Left ventricle myocardium inferior (tissue), 1 donor: ENCODE results near the gene FRAS1. TPM values are rescaled to one million over a fixed set of nuclear protein-coding genes. Genes with fewer than 3 reads are reported as not detected.

Source experiments
- DNase-seq: peaks from one replicate; pipeline ENCODE4 v3.0.0-alpha.2; 2020
- H3K27ac ChIP-seq: fragments of 200-600 bp; replicated peaks from 2 replicates; pipeline ENCODE4 v1.8.0; 2021
- H3K27me3 ChIP-seq: fragments of 200-600 bp; 2 replicates; pipeline ENCODE4 v1.8.0; 2021; ENCODE audit warnings: low read depth
- H3K36me3 ChIP-seq: fragments of 200-600 bp; 2 replicates; pipeline ENCODE4 v1.8.0; 2021
- H3K4me1 ChIP-seq: fragments of 200-600 bp; 2 replicates; pipeline ENCODE4 v1.8.0; 2021
- H3K4me3 ChIP-seq: fragments of 200-600 bp; 2 replicates; pipeline ENCODE4 v1.8.0; 2021; ENCODE audit warnings: mild to moderate bottlenecking, moderate library complexity
- H3K9me3 ChIP-seq: fragments of 200-600 bp; replicated peaks from 2 replicates; pipeline ENCODE4 v1.8.0; 2021
- CTCF ChIP-seq: fragments of 200-600 bp; IDR thresholded peaks from 2 replicates; pipeline ENCODE4 v1.8.0; 2021; ENCODE audit warnings: antibody characterized with exemption, mild to moderate bottlenecking, borderline replicate concordance
- intact Hi-C: fragments of 100-400 bp; cut with micrococcal nuclease; formaldehyde crosslinking; loops from one replicate; pipeline ENCODE4 v1.11.0; 2022
- total RNA-seq: library from RNA; stranded (reverse); fragmentation: NEBNext Ultra II Directional; extraction: Animal tissue kit (Norgen Biotek cat#: 25700); gene quantifications from one replicate; pipeline ENCODE4 v1.2.1, GENCODE V29; 2021
- donor health status: DM: no; HTN: yes; CAD: no; lungs with severe emphysema.

FRAS1 gene
- total RNA-seq, 1 donor from 2014 or later = 1.4 TPM

- Histone ChIP-seq H3K4me3 (no peak overlapping the region), H3K27me3 (no peaks in the 10 kb centered on the region), H3K9me3 (no peaks in the 10 kb centered on the region), H3K4me1 (peaks cover 19% of the 10 kb centered on the region), H3K36me3 (no peaks in the 10 kb centered on the region), H3K27ac (no peak overlapping the region)
- no peak for DNase-seq
- intact Hi-C loops = no loop called here
- TF ChIP-seq CTCF = no peak
These were observed 38.0 kb downstream of the FRAS1 start for GRCh38 chr4:78095081-78095480.

GRCh38 chr4:78099058-78099457, 41.9 kb downstream of the FRAS1 start:
- H3K27ac ChIP-seq = peak overlapping the region; percentile 70

GRCh38 chr4:78100060-78100459, 42.9 kb downstream of the FRAS1 start:
- intact Hi-C loops = no loop called here
- Histone ChIP-seq H3K36me3 (no peaks in the 10 kb centered on the region), H3K4me3 (no peak overlapping the region), H3K27me3 (no peaks in the 10 kb centered on the region), H3K27ac (peak overlapping the region; percentile 70), H3K9me3 (no peaks in the 10 kb centered on the region), H3K4me1 (peaks cover 19% of the 10 kb centered on the region)
- no peak for TF ChIP-seq CTCF
- DNase-seq = no peak

More at GRCh38 chr4:78099058-78099457, 41.9 kb downstream of the FRAS1 start:
- TF ChIP-seq CTCF = no peak
- intact Hi-C loops = no loop called here
- Histone ChIP-seq H3K27me3 (no peaks in the 10 kb centered on the region), H3K9me3 (no peaks in the 10 kb centered on the region), H3K4me3 (peak overlapping the region; percentile 8), H3K4me1 (peaks cover 19% of the 10 kb centered on the region), H3K36me3 (no peaks in the 10 kb centered on the region)
- peak; percentile 20 for DNase-seq

- H3K4me1 ChIP-seq = peaks cover 10% of the 10 kb centered on the region
- DNase-seq = no peak
- H3K4me3 ChIP-seq = no peak overlapping the region
- H3K27me3 ChIP-seq = no peaks in the 10 kb centered on the region
- H3K36me3 ChIP-seq = no peaks in the 10 kb centered on the region
- no peak overlapping the region for H3K27ac ChIP-seq
- intact Hi-C loops = no loop called here
- H3K9me3 ChIP-seq = peaks cover 9% of the 10 kb centered on the region
- TF ChIP-seq CTCF = no peak
These were observed 62.6 kb downstream of the FRAS1 start for GRCh38 chr4:78119698-78120097.

- TF ChIP-seq CTCF = no peak
- no peaks in the 10 kb centered on the region for H3K36me3 ChIP-seq
- peaks cover 9% of the 10 kb centered on the region for H3K9me3 ChIP-seq
- no peak overlapping the region for H3K4me3 ChIP-seq
- intact Hi-C loops = no loop called here
- H3K4me1 ChIP-seq = peaks cover 10% of the 10 kb centered on the region
- no peaks in the 10 kb centered on the region for H3K27me3 ChIP-seq
- no peak for DNase-seq
- no peak overlapping the region for H3K27ac ChIP-seq
These were observed 63.2 kb downstream of the FRAS1 start for GRCh38 chr4:78120144-78120880.
